ENCODE results near the gene LTC4S.

DNA sequence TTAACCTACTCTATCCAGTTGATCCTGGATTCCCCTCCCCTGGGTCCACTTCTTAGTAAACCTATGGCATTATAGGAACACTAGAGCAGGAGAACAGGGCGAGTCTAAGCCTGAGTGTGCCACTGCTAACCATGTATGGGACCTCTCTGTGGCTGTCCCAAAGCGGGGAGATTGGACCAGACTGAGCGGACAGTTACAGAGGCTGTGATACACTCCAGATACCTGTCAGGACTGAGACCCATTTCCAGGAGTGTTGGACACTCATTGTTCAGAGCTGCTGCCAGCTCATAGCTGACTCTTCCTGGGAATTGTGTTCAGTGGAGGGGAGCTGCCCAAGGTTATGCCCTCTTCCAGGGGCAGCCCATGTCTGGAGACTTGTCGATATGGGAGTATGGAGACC lies 11.9 kb upstream of the LTC4S start:
- TF ChIP-seq TAF1 (IDR thresholded peaks at IDR 0.05; ENCODE audit: control insufficient read depth, extremely low read depth, insufficient read depth, low read length, severe bottlenecking) (no peak), SREBF2 (CRISPR knock-in tag; IDR thresholded peaks at IDR 0.05) (no peak), THAP7 (CRISPR knock-in tag; IDR thresholded peaks at IDR 0.05) (no peak), JUN (IDR thresholded peaks at IDR 0.05; ENCODE audit: borderline replicate concordance, low read depth, low read length) (no peak), JUN (CRISPR knock-in tag; IDR thresholded peaks at IDR 0.05; ENCODE audit: borderline replicate concordance) (no peak), ATF6 (CRISPR knock-in tag; IDR thresholded peaks at IDR 0.05) (no peak), CEBPB (tag; IDR thresholded peaks at IDR 0.05) (no peak), SETDB1 (IDR thresholded peaks at IDR 0.05; ENCODE audit: low read length) (no peak)
- TF ChIP-seq, protein P1, sequence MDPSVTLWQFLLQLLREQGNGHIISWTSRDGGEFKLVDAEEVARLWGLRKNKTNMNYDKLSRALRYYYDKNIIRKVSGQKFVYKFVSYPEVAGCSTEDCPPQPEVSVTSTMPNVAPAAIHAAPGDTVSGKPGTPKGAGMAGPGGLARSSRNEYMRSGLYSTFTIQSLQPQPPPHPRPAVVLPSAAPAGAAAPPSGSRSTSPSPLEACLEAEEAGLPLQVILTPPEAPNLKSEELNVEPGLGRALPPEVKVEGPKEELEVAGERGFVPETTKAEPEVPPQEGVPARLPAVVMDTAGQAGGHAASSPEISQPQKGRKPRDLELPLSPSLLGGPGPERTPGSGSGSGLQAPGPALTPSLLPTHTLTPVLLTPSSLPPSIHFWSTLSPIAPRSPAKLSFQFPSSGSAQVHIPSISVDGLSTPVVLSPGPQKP (CRISPR knock-in tag; IDR thresholded peaks at IDR 0.05), result no peak
- TF ChIP-seq, protein P2, sequence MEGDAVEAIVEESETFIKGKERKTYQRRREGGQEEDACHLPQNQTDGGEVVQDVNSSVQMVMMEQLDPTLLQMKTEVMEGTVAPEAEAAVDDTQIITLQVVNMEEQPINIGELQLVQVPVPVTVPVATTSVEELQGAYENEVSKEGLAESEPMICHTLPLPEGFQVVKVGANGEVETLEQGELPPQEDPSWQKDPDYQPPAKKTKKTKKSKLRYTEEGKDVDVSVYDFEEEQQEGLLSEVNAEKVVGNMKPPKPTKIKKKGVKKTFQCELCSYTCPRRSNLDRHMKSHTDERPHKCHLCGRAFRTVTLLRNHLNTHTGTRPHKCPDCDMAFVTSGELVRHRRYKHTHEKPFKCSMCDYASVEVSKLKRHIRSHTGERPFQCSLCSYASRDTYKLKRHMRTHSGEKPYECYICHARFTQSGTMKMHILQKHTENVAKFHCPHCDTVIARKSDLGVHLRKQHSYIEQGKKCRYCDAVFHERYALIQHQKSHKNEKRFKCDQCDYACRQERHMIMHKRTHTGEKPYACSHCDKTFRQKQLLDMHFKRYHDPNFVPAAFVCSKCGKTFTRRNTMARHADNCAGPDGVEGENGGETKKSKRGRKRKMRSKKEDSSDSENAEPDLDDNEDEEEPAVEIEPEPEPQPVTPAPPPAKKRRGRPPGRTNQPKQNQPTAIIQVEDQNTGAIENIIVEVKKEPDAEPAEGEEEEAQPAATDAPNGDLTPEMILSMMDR (IDR thresholded peaks at IDR 0.05 in 2 of 3, conservative IDR thresholded peaks at IDR 0.05 in 1 of 3; ENCODE audit: insufficient read depth in 2 of 3, low read depth in 1 of 3, low read length in 3 of 3), result no peak

Measured in K562 (cell line).